GM10266 (cell line): ENCODE results near the gene SYNGR3.

Source experiments
- DNase-seq: peaks from one replicate; pipeline ENCODE4 v3.0.0; 2012; ENCODE audit errors: extremely low spot score
- TF ChIP-seq, protein P1 (sequence below): IDR thresholded peaks from 2 replicates; pipeline ENCODE4 v1.5.1; 2012; ENCODE audit warnings: mild to moderate bottlenecking, low read depth; ENCODE audit not compliant: control insufficient read depth, insufficient read depth; ENCODE audit errors: missing control alignments

SYNGR3 gene

DNA sequence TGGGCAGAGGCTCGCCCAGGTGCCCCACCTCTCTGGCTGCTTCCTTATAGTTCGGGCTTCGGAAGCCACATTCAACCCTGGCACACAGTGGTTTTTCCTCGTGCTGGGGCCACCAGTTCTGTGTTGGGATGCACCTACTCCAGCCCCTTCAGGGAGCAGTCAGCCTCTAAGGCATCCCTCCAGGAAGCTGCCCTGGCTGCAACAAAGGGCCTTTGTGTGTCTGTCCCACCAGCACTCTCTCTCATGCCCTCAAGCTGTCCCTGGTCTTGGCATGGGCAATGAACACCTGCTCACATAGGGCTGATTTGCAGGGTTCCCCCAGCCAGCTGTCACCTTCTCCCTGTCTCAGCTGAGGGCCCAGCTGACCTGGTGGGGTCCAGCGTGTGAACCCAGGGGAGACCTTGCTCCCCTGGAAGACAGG lies 7.7 kb upstream of the SYNGR3 start:
- TF ChIP-seq, protein P1, sequence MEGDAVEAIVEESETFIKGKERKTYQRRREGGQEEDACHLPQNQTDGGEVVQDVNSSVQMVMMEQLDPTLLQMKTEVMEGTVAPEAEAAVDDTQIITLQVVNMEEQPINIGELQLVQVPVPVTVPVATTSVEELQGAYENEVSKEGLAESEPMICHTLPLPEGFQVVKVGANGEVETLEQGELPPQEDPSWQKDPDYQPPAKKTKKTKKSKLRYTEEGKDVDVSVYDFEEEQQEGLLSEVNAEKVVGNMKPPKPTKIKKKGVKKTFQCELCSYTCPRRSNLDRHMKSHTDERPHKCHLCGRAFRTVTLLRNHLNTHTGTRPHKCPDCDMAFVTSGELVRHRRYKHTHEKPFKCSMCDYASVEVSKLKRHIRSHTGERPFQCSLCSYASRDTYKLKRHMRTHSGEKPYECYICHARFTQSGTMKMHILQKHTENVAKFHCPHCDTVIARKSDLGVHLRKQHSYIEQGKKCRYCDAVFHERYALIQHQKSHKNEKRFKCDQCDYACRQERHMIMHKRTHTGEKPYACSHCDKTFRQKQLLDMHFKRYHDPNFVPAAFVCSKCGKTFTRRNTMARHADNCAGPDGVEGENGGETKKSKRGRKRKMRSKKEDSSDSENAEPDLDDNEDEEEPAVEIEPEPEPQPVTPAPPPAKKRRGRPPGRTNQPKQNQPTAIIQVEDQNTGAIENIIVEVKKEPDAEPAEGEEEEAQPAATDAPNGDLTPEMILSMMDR = no peak
- DNase-seq = no peak

DNA sequence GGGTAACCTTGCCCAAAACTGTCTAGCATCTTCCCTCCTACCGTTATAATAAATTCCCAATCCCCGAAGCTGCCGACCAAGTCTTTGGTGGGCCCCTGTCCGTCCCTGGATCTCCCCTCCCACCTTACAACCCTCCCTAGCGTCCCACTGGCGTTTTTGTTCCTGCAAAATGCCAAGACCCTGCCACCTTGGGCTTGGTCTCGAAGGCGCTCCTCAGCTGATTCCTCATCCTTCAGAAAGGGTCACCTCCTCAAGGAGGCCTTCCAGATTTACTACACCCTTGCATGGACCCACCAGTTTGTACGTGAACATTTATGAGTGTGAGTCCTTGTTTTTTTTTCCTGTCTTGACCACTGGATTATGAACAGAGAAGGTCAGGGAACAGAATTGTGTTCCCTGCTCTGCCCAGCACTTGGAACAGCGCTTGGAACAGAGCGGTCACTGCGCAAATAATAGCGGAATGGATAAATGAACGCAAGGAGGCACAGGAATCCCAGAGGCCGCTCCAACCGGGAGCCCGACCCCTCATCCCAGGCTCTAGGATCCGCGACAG lies 6.7 kb upstream of the SYNGR3 start:
- TF ChIP-seq, protein P1 = no peak

DNA sequence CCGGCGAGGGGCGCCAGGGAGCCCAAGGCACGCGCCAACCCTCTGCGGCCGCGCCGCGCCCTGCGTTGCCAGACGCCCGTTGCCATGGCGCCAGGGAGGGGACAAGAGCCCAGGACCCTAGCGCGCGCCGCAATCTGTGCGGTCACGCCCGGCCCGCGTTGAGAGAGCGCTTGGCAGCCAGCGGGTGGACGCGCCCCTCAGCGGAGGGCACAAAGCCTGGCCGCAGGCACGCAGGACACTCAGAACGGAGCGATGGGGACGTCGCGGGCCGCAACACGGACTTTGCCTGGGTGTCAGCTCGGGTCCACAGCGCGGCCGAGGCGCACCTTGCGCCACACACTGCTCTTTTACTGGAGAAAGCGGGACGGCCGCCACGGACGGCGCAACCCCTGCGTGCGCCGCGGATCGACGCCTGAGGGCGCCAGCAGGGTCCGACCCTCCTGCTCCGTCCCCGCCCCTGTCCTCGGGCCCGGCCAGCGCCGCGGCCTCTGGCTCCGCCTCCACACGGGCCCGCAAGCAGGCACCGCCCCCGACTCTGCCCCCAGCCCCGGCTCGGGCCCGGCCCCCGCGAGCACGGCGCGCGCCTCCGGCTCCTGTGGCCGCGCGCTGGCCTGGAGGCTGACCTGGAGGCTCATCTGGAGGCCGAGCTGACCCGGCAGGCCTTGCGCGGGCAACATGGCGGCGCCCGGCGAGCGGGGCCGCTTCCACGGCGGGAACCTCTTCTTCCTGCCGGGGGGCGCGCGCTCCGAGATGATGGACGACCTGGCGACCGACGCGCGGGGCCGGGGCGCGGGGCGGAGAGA lies 6.0 kb upstream of the SYNGR3 start, which contains the start of gene GFER:
GFER (plus strand) TSS at position 650 of the 803 bp plus-strand sequence; CDS start at position 676, 26 bp downstream.
- peak; percentile 99 for DNase-seq
- TF ChIP-seq, protein P1 = peak; percentile 84

More for the DNA sequence above, 6.7 kb upstream of the SYNGR3 start:
- no peak for DNase-seq

DNA sequence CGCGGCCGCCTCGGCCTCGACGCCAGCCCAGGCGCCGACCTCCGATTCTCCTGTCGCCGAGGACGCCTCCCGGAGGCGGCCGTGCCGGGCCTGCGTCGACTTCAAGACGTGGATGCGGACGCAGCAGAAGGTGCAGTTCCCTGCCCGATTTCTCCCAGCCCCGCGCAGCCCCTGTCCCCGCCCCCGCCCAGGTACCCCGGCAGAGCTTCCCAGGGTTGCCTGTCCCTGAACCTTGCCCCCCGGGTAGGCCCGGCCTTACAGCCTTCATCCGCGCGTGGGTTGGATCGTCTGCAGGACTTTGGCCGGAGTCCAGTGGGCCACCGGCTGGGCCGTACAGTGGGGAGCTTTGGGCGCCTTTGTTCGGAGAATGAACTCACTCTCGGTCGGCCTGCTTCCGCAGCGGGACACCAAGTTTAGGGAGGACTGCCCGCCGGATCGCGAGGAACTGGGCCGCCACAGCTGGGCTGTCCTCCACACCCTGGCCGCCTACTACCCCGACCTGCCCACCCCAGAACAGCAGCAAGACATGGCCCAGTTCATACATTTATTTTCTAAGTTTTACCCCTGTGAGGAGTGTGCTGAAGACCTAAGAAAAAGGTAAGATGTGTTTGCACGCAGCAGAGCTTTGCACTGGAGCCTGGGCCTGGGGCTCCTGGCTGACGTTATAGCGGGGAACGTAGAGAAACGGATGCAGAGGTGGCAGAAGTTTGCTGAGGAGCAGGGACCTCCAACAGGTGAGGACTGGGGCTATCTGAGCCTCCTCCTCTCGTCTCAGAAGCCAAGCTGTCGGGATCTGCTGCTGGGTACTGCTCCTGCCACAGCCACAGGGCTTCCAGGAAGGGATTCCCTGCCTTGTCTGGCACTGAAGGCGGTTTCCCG lies 5.2 kb upstream of the SYNGR3 start:
- DNase-seq = no peak
- TF ChIP-seq, protein P1 = no peak

DNA sequence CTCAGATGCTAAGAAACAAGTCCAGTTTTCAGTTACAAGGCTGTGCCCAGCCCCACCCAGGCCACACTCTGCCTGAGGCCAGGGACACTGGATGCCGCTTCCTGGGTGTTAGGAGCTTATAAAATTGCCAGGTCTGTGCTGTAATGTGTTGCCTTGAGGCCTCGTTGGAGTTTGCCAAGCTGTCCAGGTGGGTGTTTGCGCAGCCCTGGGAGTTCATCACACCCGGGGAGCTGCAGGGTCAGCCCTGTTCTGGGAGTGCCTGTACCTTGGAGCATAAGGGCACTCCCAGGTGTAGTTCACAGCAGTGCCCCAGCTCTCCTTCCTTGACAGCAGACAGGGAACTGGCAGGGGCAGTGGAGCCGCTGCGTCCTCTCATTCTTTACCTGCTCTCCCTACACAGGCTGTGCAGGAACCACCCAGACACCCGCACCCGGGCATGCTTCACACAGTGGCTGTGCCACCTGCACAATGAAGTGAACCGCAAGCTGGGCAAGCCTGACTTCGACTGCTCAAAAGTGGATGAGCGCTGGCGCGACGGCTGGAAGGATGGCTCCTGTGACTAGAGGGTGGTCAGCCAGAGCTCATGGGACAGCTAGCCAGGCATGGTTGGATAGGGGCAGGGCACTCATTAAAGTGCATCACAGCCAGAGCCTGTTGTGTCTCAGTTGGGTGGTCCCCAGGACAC lies 4.2 kb upstream of the SYNGR3 start:
- no peak for DNase-seq
- TF ChIP-seq, protein P1 = no peak

DNA sequence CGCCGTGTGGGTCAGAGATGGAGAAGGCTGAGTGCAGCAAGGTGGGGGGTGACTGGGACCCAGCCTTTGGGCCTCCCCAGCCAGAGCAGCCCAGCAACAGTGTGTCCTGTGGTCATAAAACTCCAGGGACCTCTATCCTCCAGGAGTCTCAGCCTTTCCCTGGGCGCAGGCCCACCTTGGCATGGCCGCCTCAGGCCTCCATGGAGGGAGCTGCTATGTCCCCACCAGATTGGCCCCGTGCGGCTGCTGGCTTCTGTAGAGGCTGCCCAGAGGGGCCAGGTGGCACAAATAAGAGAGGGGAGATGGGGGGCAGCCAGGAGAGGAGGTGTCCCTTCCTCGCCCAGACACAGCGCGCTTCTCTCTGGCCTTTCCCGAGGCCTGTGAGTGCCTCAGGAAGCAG lies 2.6 kb upstream of the SYNGR3 start:
- DNase-seq = no peak
- TF ChIP-seq, protein P1 = no peak
